DOHH2 (cell line): ENCODE results near the gene SLC35A2.

Source experiments
- CTCF ChIP-seq: fragments of 200-600 bp; sonication (generic); IDR thresholded peaks from one replicate; pipeline ENCODE4 v1.5.1; 2014; ENCODE audit warnings: antibody characterized with exemption, mild to moderate bottlenecking, low read depth, low read length; ENCODE audit not compliant: poor library complexity, severe bottlenecking
- EZH2phosphoT487 ChIP-seq: fragments of 200-600 bp; sonication (generic); IDR thresholded peaks from 2 replicates; pipeline ENCODE4 v1.6.1; 2017; ENCODE audit warnings: borderline replicate concordance, mild to moderate bottlenecking, antibody characterized with exemption, low read length, moderate library complexity, mixed read lengths

GRCh38 chrX:48883729-48884128 is 27.7 kb downstream of the SLC35A2 start:
- TF ChIP-seq CTCF: no peak
- no peak for TF ChIP-seq EZH2phosphoT487
